22Rv1 (cell line): ENCODE measurements around the gene PHLDB3.

Experiments
- ZFX ChIP-seq: fragments of 450-650 bp; IDR thresholded peaks from 2 replicates; pipeline ENCODE4 v1.6.1; 2017; ENCODE audit warnings: antibody characterized with exemption, borderline replicate concordance
- TF ChIP-seq, protein P1 (sequence below): fragments of 450-650 bp; IDR thresholded peaks from 2 replicates; pipeline ENCODE4 v1.5.1; 2017; ENCODE audit warnings: mild to moderate bottlenecking

DNA sequence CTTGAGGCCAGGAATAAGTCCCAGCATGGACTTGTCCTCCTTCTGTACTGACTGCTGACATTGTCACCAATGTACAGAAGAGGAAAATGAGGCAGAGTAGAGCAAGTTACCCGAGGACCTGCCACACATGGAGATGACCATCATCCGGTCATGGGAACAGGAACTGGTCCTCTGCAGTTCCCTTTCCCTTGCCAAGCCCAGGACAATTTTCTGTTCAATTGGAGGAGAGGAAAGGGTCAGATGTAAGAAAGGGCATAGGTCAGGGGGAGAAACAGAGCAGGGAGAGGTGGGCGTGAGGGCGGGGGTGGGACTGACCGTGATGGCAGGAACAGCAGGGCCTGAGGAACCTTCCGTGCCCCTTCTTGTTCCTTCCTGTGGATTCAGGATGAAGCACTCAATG is 18.6 kb downstream of the PHLDB3 start:
- TF ChIP-seq, protein P1, sequence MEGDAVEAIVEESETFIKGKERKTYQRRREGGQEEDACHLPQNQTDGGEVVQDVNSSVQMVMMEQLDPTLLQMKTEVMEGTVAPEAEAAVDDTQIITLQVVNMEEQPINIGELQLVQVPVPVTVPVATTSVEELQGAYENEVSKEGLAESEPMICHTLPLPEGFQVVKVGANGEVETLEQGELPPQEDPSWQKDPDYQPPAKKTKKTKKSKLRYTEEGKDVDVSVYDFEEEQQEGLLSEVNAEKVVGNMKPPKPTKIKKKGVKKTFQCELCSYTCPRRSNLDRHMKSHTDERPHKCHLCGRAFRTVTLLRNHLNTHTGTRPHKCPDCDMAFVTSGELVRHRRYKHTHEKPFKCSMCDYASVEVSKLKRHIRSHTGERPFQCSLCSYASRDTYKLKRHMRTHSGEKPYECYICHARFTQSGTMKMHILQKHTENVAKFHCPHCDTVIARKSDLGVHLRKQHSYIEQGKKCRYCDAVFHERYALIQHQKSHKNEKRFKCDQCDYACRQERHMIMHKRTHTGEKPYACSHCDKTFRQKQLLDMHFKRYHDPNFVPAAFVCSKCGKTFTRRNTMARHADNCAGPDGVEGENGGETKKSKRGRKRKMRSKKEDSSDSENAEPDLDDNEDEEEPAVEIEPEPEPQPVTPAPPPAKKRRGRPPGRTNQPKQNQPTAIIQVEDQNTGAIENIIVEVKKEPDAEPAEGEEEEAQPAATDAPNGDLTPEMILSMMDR, result no peak
- no peak for TF ChIP-seq ZFX
